Inflammatory macrophage (primary cell): ENCODE data around the gene COMT.

Source experiments
- DNase-seq, 2 donors: peaks; one replicate each; pipeline ENCODE4 v3.0.0-alpha.2; 2020 to 2022

The COMT gene

DNA sequence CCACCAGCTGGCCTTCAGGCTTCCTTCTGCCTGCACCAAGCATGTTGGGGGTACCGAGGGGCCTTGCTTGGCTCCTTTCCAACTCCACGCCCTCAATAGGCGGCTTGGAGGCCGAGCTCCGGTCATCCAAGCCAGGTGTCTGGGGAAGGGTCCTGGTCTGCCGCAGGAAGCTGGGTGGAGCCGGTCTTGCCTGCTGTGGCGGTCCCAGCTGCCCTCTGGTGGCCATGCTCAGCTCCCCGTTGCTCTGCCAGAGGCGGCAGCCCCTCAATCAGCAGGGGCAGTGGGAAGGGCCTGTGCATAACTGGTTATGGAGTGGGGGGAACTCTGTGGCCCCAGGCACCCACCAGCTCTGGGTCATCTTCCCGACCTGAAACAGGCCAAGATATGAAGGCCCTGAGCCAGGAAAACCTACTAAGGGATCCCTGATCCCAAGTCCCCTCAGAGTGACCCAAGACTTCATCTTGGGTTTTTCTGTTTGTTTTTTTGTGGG is 71.9 kb downstream of the COMT start:
- peak; percentile 33 to 56 for DNase-seq

DNA sequence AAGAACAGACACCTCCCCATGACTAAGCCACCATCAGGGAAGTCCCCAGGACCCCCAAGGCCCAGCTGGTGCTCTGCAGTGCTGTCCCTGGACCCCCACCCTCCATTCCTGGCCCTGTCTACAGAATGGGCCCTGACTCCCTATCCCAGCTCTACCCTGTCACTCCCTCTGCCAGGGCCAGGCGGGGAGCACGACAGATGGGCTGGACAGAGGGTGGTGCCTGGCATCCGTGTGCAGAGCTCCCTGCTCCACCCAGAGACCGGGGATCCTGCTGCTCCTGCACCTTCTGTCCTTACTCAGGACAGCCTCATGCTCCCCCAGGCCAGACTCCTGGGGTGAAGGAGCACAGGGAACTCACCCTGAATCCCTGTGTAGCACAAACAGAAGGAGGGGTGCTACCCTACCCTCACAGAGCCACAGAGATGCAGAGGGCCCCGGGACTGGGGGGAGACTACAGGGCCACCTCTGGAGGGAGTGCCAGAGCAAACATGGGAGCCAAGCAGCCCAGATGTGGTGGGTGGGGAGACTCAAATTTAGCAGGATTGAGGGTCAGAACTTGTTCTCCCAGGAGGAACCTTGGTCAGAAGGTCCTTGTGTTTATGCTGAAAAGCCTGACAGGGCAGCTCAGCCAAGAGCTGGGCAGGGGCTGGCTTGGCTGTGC is 73.1 kb downstream of the COMT start:
- no peak for DNase-seq

DNA sequence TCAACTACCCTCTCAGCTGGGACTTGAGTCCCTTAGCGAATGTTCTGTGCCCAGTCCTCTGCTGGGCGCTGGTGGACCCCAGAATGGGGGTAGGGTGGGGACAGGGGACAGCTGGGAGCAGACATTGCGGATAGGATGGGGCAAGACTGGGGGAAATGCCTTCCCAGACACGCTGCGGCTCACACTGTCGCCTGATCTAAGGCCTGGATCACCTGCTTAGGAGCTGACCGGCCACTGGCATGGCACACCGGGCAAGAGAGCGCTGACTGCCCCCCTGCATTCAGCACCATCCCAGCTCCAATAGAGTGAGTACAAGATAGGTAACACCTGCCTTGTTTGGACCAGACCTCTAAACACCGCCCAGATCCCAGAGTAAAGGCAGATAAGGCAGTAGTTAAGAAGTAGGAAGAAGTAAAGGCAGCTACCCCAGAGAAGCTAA is 73.6 kb downstream of the COMT start:
- DNase-seq: no peak

DNA sequence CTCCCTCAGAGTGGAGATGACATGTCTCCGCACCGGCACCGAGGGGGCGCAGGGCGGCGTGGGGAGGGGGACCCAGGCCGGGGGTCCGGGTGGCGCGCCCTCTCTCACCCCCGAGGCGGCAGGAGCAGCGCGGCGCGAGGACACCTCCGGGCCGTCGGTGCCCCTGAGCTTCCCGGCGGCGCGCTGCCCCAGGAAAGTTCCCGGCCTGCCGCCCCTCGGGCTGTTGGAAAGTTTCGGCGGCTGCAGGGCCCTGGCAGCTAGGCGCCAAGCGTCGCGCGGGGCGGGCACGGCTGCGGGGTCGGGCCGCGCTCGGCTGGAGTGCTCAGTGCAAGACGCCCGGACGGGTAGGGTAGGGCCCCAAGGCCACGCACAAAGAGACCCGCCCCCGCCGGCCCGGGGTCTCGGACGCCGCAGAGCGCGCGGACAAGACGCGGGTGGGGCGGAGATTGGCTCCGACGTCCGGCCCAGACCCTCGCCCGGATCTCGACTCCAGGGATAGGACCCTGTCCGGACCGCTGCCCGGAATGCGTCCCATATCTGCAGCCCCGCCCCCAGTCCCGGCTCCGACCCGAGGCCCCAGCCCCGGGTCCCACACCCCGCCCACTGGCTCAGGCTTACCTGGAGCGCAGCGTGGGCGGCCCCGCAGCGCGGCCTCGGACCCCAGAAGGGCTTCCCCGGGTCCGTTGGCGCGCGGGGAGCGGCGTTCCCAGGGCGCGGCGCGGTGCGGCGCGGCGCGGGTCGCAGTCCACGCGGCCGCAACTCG is 74.6 kb downstream of the COMT start:
- DNase-seq: no peak

DNA sequence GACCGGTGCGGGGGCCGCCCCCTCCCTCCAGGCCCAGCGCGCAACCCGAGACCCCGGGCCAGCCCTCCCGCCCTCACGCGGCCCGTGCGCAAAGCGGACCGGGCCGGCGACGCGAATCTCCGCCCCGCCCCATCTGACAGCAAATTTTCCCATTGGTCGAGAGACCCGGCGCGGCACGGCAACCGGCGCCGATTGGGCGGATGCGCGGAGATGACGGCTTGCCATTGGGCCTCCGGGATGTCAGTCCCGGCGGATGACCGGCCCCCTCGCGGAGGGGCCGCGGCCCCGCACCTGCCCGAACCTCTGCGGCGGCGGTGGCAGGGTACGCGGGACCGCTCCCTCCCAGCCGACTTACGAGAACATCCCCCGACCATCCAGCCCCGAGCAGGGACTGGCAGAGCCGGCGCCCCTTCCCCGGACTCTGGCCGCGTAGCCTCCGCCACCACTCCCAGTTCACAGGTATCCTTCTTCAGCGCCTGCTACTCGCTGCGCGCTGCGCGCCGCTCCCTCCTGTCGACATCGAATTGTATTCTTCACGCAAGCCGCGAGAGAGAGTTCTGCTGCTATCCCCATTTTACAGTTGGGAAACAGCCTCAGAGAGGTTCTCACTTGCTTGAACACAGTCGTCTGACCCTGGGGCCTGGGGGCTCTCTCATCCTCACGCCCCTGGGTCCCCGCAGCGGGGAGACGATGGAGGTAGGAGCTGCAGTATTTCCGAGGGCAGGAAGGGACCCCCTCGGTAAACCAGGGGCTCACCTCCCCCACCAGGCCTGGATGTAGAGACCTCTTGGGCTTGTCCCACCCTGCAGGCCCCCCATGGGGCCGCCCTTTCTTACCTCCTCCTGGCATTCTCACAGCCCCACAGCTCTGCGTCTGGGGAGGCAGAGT is 75.4 kb downstream of the COMT start, which contains the start of gene ARVCF:
TSS of gene ARVCF (minus strand) at position 90 of the 888 bp plus-strand sequence. CDS start 26,029 bp downstream, outside the sequence.
- peak; percentile 87 to 91 for DNase-seq

DNA sequence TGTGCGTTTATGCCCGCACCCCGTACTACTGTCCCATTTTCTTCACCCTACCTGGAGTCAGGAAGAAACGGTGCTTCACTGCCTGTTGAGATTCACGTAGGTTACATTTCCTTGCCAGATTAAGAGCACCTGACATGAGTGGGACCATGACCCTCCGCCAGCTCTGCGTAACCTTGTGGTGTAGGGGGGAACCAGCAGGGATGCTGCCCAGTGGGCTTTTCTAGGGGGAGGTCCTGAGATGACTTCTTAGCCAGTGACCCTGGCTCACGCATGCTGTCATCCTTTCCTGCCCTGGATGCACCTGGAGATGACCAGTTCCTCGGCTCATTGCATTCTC is 76.0 kb downstream of the COMT start:
- no peak for DNase-seq

DNA sequence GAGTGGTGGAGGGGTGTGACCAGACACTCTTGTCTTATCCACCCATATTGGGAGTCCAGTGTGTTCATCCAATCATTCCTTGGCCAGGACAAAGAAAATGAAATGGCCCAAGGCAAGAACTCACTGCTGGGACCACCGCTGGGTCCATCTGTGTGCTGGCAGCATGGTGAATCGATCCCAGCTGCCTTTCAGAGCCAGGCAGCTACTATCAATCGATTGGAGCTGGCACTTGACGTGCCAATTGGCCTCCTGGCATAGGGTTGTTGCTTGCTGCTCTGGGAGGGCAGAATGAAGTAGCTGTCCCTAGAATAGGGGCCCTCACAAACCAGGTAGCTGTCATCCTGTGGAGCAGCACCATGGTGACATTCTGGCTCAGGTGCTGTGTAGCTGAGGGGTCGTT is 76.4 kb downstream of the COMT start:
- no peak for DNase-seq
